ENCODE data around the gene AMN. TPM values are rescaled to one million over a fixed set of nuclear protein-coding genes. Genes with fewer than 3 reads are reported as not detected.

The AMN gene
- total and polyA plus RNA-seq, 2 experiments from 2014 or later = 0.69 to 1.2 TPM

DNA sequence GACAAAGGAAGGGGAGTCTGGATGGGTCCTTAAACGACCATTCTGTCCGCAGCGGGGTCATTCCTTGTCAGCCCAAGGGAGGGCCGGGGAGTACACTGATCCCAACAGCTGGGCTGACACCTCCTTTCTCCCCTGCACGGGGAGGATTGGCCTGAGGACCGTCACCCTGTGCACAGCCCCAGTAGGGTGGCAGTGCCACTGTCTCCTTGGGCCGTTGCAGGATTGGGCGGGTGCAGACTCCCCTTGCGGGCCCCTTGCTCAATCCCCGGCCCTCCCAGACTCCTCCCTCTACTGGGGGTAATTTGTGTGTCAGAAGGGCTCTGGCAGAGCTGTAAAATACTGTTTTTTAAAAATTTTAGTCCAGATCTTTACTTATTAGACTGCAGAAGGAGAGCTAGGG is 12.6 kb upstream of the AMN start (continued):
- TF ChIP-seq, protein P1, sequence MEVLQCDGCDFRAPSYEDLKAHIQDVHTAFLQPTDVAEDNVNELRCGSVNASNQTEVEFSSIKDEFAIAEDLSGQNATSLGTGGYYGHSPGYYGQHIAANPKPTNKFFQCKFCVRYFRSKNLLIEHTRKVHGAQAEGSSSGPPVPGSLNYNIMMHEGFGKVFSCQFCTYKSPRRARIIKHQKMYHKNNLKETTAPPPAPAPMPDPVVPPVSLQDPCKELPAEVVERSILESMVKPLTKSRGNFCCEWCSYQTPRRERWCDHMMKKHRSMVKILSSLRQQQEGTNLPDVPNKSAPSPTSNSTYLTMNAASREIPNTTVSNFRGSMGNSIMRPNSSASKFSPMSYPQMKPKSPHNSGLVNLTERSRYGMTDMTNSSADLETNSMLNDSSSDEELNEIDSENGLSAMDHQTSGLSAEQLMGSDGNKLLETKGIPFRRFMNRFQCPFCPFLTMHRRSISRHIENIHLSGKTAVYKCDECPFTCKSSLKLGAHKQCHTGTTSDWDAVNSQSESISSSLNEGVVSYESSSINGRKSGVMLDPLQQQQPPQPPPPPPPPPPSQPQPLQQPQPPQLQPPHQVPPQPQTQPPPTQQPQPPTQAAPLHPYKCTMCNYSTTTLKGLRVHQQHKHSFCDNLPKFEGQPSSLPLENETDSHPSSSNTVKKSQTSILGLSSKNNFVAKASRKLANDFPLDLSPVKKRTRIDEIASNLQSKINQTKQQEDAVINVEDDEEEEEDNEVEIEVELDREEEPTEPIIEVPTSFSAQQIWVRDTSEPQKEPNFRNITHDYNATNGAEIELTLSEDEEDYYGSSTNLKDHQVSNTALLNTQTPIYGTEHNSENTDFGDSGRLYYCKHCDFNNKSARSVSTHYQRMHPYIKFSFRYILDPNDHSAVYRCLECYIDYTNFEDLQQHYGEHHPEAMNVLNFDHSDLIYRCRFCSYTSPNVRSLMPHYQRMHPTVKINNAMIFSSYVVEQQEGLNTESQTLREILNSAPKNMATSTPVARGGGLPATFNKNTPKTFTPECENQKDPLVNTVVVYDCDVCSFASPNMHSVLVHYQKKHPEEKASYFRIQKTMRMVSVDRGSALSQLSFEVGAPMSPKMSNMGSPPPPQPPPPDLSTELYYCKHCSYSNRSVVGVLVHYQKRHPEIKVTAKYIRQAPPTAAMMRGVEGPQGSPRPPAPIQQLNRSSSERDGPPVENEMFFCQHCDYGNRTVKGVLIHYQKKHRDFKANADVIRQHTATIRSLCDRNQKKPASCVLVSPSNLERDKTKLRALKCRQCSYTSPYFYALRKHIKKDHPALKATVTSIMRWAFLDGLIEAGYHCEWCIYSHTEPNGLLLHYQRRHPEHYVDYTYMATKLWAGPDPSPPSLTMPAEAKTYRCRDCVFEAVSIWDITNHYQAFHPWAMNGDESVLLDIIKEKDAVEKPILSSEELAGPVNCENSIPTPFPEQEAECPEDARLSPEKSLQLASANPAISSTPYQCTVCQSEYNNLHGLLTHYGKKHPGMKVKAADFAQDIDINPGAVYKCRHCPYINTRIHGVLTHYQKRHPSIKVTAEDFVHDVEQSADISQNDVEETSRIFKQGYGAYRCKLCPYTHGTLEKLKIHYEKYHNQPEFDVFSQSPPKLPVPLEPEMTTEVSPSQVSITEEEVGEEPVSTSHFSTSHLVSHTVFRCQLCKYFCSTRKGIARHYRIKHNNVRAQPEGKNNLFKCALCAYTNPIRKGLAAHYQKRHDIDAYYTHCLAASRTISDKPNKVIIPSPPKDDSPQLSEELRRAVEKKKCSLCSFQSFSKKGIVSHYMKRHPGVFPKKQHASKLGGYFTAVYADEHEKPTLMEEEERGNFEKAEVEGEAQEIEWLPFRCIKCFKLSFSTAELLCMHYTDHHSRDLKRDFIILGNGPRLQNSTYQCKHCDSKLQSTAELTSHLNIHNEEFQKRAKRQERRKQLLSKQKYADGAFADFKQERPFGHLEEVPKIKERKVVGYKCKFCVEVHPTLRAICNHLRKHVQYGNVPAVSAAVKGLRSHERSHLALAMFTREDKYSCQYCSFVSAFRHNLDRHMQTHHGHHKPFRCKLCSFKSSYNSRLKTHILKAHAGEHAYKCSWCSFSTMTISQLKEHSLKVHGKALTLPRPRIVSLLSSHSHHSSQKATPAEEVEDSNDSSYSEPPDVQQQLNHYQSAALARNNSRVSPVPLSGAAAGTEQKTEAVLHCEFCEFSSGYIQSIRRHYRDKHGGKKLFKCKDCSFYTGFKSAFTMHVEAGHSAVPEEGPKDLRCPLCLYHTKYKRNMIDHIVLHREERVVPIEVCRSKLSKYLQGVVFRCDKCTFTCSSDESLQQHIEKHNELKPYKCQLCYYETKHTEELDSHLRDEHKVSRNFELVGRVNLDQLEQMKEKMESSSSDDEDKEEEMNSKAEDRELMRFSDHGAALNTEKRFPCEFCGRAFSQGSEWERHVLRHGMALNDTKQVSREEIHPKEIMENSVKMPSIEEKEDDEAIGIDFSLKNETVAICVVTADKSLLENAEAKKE (CRISPR knock-in tag; IDR thresholded peaks at IDR 0.05) = no peak
- no peak for TF ChIP-seq EZH2 (IDR thresholded peaks at IDR 0.05; ENCODE audit: low read depth, unreplicated experiment)

DNA sequence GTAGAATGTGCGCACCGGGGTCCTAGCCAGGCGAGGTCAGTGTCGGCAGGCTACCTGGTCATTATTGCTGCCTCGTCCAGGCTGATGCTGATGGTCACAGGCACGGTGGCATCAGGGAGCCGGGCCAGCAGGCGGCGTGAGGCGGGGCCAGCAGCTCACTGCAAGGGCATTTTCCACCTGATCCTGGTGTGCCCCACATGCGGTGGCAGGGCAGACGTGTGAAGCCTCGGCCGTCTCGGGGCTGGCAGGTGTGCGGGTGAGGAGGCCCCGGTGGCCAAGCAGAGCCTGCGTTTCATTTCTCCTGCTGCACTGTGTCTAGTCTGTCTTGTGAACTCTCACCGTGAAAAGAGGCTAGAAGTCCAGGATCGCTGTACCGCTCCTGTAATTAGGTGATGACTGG is 12.0 kb upstream of the AMN start:
- H3K9me2 ChIP-seq (ENCODE audit: insufficient read depth) = no peaks in the 10 kb centered on the region
- no peaks in the 10 kb centered on the region for H3K79me2 ChIP-seq (replicated peaks; ENCODE audit: insufficient read depth)
- H3K4me1 Mint-ChIP-seq = no peaks in the 10 kb centered on the region
- no peak overlapping the region for H3K4me2 ChIP-seq
- H3K4me1 ChIP-seq (ENCODE audit: insufficient read depth) = no peaks in the 10 kb centered on the region
- H3K27me3 Mint-ChIP-seq (ENCODE audit: insufficient read depth, low read depth, poor library complexity) = peaks cover 2% of the 10 kb centered on the region
- 0 out of 2 replicates have a peak, but pooled peaks cover 7% of the 10 kb centered on the region for H3F3A ChIP-seq (replicated peaks; ENCODE audit: low read depth)
- DNase-seq (ENCODE audit: low spot score) = no peak
- H3K36me3 ChIP-seq (ENCODE audit: insufficient read depth) = no peaks in the 10 kb centered on the region
- no peaks in the 10 kb centered on the region for H3K27me3 ChIP-seq (ENCODE audit: insufficient read depth)
- no peak overlapping the region for H3K4me3 Mint-ChIP-seq
- no peak overlapping the region for H3K4me3 ChIP-seq
- peaks cover 26% of the 10 kb centered on the region for H3K36me3 Mint-ChIP-seq (ENCODE audit: low read depth)
- H4K20me1 ChIP-seq (replicated peaks; ENCODE audit: insufficient read depth) = no peaks in the 10 kb centered on the region
- H3K27ac ChIP-seq (ENCODE audit: low read depth) = no peak overlapping the region
- no peak overlapping the region for H2AFZ ChIP-seq
- H3K9me3 Mint-ChIP-seq = peaks cover 18% of the 10 kb centered on the region
- no peak overlapping the region for H3K27ac Mint-ChIP-seq
- no peak for ATAC-seq
- TF ChIP-seq ZNF331 (CRISPR knock-in tag; IDR thresholded peaks at IDR 0.05; ENCODE audit: low read depth) (no peak), CREB1 (CRISPR knock-in tag; IDR thresholded peaks at IDR 0.05; ENCODE audit: low read depth) (no peak), STAT1 (IDR thresholded peaks at IDR 0.05; ENCODE audit: unreplicated experiment) (no peak), ZNF114 (CRISPR knock-in tag; IDR thresholded peaks at IDR 0.05) (no peak), EZH2 (IDR thresholded peaks at IDR 0.05; ENCODE audit: low read depth, unreplicated experiment) (no peak), POLR2AphosphoS5 (IDR thresholded peaks at IDR 0.05; ENCODE audit: low read depth) (no peak), EZH2phosphoT487 (IDR thresholded peaks at IDR 0.05; ENCODE audit: unreplicated experiment) (no peak)
- TF ChIP-seq, protein P2, sequence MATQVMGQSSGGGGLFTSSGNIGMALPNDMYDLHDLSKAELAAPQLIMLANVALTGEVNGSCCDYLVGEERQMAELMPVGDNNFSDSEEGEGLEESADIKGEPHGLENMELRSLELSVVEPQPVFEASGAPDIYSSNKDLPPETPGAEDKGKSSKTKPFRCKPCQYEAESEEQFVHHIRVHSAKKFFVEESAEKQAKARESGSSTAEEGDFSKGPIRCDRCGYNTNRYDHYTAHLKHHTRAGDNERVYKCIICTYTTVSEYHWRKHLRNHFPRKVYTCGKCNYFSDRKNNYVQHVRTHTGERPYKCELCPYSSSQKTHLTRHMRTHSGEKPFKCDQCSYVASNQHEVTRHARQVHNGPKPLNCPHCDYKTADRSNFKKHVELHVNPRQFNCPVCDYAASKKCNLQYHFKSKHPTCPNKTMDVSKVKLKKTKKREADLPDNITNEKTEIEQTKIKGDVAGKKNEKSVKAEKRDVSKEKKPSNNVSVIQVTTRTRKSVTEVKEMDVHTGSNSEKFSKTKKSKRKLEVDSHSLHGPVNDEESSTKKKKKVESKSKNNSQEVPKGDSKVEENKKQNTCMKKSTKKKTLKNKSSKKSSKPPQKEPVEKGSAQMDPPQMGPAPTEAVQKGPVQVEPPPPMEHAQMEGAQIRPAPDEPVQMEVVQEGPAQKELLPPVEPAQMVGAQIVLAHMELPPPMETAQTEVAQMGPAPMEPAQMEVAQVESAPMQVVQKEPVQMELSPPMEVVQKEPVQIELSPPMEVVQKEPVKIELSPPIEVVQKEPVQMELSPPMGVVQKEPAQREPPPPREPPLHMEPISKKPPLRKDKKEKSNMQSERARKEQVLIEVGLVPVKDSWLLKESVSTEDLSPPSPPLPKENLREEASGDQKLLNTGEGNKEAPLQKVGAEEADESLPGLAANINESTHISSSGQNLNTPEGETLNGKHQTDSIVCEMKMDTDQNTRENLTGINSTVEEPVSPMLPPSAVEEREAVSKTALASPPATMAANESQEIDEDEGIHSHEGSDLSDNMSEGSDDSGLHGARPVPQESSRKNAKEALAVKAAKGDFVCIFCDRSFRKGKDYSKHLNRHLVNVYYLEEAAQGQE (IDR thresholded peaks at IDR 0.05; ENCODE audit: unreplicated experiment) = no peak
- TF ChIP-seq, protein P3, sequence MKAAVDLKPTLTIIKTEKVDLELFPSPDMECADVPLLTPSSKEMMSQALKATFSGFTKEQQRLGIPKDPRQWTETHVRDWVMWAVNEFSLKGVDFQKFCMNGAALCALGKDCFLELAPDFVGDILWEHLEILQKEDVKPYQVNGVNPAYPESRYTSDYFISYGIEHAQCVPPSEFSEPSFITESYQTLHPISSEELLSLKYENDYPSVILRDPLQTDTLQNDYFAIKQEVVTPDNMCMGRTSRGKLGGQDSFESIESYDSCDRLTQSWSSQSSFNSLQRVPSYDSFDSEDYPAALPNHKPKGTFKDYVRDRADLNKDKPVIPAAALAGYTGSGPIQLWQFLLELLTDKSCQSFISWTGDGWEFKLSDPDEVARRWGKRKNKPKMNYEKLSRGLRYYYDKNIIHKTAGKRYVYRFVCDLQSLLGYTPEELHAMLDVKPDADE (IDR thresholded peaks at IDR 0.05) = no peak
- TF ChIP-seq, protein P4, sequence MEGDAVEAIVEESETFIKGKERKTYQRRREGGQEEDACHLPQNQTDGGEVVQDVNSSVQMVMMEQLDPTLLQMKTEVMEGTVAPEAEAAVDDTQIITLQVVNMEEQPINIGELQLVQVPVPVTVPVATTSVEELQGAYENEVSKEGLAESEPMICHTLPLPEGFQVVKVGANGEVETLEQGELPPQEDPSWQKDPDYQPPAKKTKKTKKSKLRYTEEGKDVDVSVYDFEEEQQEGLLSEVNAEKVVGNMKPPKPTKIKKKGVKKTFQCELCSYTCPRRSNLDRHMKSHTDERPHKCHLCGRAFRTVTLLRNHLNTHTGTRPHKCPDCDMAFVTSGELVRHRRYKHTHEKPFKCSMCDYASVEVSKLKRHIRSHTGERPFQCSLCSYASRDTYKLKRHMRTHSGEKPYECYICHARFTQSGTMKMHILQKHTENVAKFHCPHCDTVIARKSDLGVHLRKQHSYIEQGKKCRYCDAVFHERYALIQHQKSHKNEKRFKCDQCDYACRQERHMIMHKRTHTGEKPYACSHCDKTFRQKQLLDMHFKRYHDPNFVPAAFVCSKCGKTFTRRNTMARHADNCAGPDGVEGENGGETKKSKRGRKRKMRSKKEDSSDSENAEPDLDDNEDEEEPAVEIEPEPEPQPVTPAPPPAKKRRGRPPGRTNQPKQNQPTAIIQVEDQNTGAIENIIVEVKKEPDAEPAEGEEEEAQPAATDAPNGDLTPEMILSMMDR (conservative IDR thresholded peaks at IDR 0.05; ENCODE audit: low read depth in 2 of 2) = no peak

All from GM23338 (cell line).